Liver (tissue), 3 donors: ENCODE measurements around the gene RPA3.

Experiments
- EGR1 ChIP-seq, 2 donors: IDR thresholded peaks; 2 replicates each; pipeline ENCODE4 v1.6.1; 2016 to 2018; ENCODE audit warnings: antibody characterized with exemption in 2 of 2, low read depth in 2 of 2
- FOXA1 ChIP-seq: IDR thresholded peaks from 2 replicates; pipeline ENCODE4 v1.6.1; 2016; ENCODE audit warnings: antibody characterized with exemption
- GABPA ChIP-seq, 2 donors: IDR thresholded peaks in 1 of 2; conservative IDR thresholded peaks in 1 of 2; 2 replicates each; pipeline ENCODE4 v1.6.1; 2016; ENCODE audit warnings: antibody characterized with exemption in 2 of 2, mild to moderate bottlenecking in 1 of 2, moderate library complexity in 1 of 2
- HNF4G ChIP-seq: IDR thresholded peaks from 2 replicates; pipeline ENCODE4 v1.6.1; 2016; ENCODE audit warnings: antibody characterized with exemption
- RAD21 ChIP-seq, 2 donors: IDR thresholded peaks; 2 replicates each; pipeline ENCODE4 v1.6.1; 2016; ENCODE audit warnings: antibody characterized with exemption in 2 of 2, mild to moderate bottlenecking in 2 of 2
- SP1 ChIP-seq: IDR thresholded peaks from 2 replicates; pipeline ENCODE4 v1.6.1; 2018; ENCODE audit warnings: antibody characterized with exemption, mild to moderate bottlenecking
- TAF1 ChIP-seq: conservative IDR thresholded peaks from 2 replicates; pipeline ENCODE4 v1.6.1; 2016; ENCODE audit warnings: antibody characterized with exemption, mild to moderate bottlenecking
- YY1 ChIP-seq: IDR thresholded peaks from 2 replicates; pipeline ENCODE4 v1.6.1; 2016; ENCODE audit warnings: antibody characterized with exemption, mild to moderate bottlenecking
- TF ChIP-seq, protein P1 (sequence below): fragments of 150-350 bp; IDR thresholded peaks from 2 replicates; pipeline ENCODE4 v1.5.1; 2017; ENCODE audit warnings: improper control_type of control experiment, low read depth, low read length; ENCODE audit not compliant: missing input control
- TF ChIP-seq, protein P2 (sequence below): IDR thresholded peaks from 2 replicates; pipeline ENCODE4 v1.6.1; 2016; ENCODE audit warnings: antibody characterized with exemption
- TF ChIP-seq, protein P3 (sequence below): IDR thresholded peaks from 2 replicates; pipeline ENCODE4 v1.6.1; 2016; ENCODE audit warnings: antibody characterized with exemption
- TF ChIP-seq, protein P4 (sequence below): IDR thresholded peaks from 2 replicates; pipeline ENCODE4 v1.6.1; 2016; ENCODE audit warnings: antibody characterized with exemption, mild to moderate bottlenecking
- donor health status: healthy.
- donor health status: healthy.

DNA sequence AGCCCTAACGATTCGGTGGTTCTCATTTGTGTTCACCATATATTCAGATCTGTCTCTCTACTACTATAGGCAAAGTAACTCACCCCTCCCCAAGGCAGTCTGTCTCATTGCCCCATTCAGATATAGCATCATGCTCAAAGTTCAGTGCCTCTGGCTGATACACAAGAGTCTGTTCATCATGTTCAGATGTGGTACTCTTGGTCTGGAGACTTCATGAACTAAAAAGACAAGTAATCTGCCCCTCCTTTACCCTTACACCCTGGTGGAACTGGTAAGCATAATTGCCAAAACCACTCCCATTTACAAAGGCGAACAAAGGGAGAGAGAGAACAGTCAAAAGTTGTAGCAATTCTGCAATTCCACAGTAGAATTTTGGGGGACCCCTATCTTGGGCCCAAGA, 47.9 kb downstream of the RPA3 start:
- TF ChIP-seq EGR1 (IDR thresholded peaks at IDR 0.05; ENCODE audit: low read depth in 2 of 2) (no peak), RAD21 (IDR thresholded peaks at IDR 0.05) (no peak), YY1 (no peak), FOXA1 (no peak), TAF1 (no peak), SP1 (no peak), GABPA (IDR thresholded peaks at IDR 0.05 in 1 of 2, conservative IDR thresholded peaks at IDR 0.05 in 1 of 2) (no peak), HNF4G (no peak)
- TF ChIP-seq, protein P1, sequence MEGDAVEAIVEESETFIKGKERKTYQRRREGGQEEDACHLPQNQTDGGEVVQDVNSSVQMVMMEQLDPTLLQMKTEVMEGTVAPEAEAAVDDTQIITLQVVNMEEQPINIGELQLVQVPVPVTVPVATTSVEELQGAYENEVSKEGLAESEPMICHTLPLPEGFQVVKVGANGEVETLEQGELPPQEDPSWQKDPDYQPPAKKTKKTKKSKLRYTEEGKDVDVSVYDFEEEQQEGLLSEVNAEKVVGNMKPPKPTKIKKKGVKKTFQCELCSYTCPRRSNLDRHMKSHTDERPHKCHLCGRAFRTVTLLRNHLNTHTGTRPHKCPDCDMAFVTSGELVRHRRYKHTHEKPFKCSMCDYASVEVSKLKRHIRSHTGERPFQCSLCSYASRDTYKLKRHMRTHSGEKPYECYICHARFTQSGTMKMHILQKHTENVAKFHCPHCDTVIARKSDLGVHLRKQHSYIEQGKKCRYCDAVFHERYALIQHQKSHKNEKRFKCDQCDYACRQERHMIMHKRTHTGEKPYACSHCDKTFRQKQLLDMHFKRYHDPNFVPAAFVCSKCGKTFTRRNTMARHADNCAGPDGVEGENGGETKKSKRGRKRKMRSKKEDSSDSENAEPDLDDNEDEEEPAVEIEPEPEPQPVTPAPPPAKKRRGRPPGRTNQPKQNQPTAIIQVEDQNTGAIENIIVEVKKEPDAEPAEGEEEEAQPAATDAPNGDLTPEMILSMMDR: no peak
- TF ChIP-seq, protein P2, sequence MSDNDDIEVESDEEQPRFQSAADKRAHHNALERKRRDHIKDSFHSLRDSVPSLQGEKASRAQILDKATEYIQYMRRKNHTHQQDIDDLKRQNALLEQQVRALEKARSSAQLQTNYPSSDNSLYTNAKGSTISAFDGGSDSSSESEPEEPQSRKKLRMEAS: no peak
- TF ChIP-seq, protein P3, sequence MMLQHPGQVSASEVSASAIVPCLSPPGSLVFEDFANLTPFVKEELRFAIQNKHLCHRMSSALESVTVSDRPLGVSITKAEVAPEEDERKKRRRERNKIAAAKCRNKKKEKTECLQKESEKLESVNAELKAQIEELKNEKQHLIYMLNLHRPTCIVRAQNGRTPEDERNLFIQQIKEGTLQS: no peak
- TF ChIP-seq, protein P4, sequence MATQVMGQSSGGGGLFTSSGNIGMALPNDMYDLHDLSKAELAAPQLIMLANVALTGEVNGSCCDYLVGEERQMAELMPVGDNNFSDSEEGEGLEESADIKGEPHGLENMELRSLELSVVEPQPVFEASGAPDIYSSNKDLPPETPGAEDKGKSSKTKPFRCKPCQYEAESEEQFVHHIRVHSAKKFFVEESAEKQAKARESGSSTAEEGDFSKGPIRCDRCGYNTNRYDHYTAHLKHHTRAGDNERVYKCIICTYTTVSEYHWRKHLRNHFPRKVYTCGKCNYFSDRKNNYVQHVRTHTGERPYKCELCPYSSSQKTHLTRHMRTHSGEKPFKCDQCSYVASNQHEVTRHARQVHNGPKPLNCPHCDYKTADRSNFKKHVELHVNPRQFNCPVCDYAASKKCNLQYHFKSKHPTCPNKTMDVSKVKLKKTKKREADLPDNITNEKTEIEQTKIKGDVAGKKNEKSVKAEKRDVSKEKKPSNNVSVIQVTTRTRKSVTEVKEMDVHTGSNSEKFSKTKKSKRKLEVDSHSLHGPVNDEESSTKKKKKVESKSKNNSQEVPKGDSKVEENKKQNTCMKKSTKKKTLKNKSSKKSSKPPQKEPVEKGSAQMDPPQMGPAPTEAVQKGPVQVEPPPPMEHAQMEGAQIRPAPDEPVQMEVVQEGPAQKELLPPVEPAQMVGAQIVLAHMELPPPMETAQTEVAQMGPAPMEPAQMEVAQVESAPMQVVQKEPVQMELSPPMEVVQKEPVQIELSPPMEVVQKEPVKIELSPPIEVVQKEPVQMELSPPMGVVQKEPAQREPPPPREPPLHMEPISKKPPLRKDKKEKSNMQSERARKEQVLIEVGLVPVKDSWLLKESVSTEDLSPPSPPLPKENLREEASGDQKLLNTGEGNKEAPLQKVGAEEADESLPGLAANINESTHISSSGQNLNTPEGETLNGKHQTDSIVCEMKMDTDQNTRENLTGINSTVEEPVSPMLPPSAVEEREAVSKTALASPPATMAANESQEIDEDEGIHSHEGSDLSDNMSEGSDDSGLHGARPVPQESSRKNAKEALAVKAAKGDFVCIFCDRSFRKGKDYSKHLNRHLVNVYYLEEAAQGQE: no peak
